Prostate gland (tissue), 2 donors: ENCODE data around the gene SRGAP3. TPM values are rescaled to one million over a fixed set of nuclear protein-coding genes. Genes with fewer than 3 reads are reported as not detected.

ENCODE experiments used
- DNase-seq: peaks from one replicate; pipeline ENCODE4 v3.0.0-alpha.2; 2019; ENCODE audit warnings: low spot score
- H3K27ac ChIP-seq, 2 donors: fragments of 200-600 bp; sonication (generic); 2 replicates each; pipeline ENCODE4 v1.5.1; 2017 to 2019
- H3K27me3 ChIP-seq: fragments of 200-600 bp; sonication (generic); replicated peaks from 2 replicates; pipeline ENCODE4 v1.5.1; 2019; ENCODE audit not compliant: insufficient read depth
- H3K36me3 ChIP-seq, 2 donors: fragments of 200-600 bp; sonication (generic); 1 replicate in 1 of 2; 2 replicates in 1 of 2; pipeline versions ENCODE4 v1.5.1 to v1.8.1; 2017 to 2019
- H3K4me1 ChIP-seq: fragments of 200-600 bp; sonication (generic); replicated peaks from 2 replicates; pipeline ENCODE4 v1.5.1; 2019
- H3K4me3 ChIP-seq, 2 donors: fragments of 200-600 bp; sonication (generic); 2 replicates each; pipeline ENCODE4 v1.5.1; 2017 to 2019
- H3K9me3 ChIP-seq: fragments of 200-600 bp; sonication (generic); 2 replicates; pipeline ENCODE4 v1.5.1; 2017
- POLR2A ChIP-seq: fragments of 450-650 bp; IDR thresholded peaks from one replicate; pipeline ENCODE4 v1.6.1; 2016; ENCODE audit warnings: antibody characterized with exemption, mild to moderate bottlenecking
- POLR2AphosphoS5 ChIP-seq: sonication (generic); formaldehyde crosslinking; IDR thresholded peaks from one replicate; pipeline ENCODE4 v1.6.1; 2017; ENCODE audit warnings: antibody characterized with exemption
- WGBS: methylation state at CpG from one replicate; pipeline ENCODE4 v1.1.5; 2018; 5-methylcytosine and 5-hydroxymethylcytosine counted together
- intact Hi-C: fragments of 100-400 bp; cut with DNase I; formaldehyde crosslinking; loops from one replicate; pipeline ENCODE4 v1.14.2; 2022
- total RNA-seq, 2 donors: library from RNA; depleted of rRNA; stranded (reverse); fragments of >200 nt; gene quantifications; one replicate each; pipeline ENCODE4 v1.1.0, GENCODE V29; 2016
- TF ChIP-seq, protein P1 (sequence below), 4 experiments: fragments of 200-600 bp in 2 of 4; fragments of 450-650 bp in 2 of 4; sonication (generic) in 2 of 4; IDR thresholded peaks; 1 replicate in 3 of 4; 2 replicates in 1 of 4; pipeline ENCODE4 v1.5.1; 2016 to 2019; ENCODE audit warnings: antibody characterized with exemption in 4 of 4, mild to moderate bottlenecking in 2 of 4, moderate library complexity in 2 of 4

The SRGAP3 gene
- total RNA-seq, 2 donors from 2014 or later, result 23.6 to 50.3 TPM

DNA sequence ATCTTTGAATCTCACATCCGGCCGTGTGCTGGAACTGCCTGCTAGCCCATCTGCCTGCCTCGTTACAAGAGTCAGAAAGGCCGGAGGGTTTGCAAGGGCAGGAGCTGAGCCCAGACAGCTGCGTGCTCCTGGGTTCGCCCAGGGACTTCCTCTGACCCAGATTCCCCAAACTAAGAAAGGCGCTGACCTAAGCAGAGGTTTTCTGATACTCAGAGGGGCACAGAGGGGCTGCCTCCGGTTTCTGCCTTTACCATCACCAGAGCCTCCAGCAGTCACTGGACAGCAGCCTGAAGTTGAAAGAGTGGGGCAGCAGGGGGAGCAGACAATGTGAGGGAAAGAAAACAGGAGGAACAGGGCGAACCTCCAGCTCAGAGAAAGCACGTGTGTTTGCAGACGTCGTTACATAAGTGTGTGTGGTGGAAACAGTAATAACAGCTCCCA lies 252.7 kb downstream of the SRGAP3 start:
- Histone ChIP-seq H3K27ac (no peak overlapping the region), H3K9me3 (no peaks in the 10 kb centered on the region), H3K4me1 (no peaks in the 10 kb centered on the region), H3K4me3 (no peak overlapping the region), H3K27me3 (no peaks in the 10 kb centered on the region), H3K36me3 (no peaks in the 10 kb centered on the region)
- TF ChIP-seq POLR2AphosphoS5, result peak; percentile 33
- TF ChIP-seq, protein P1, sequence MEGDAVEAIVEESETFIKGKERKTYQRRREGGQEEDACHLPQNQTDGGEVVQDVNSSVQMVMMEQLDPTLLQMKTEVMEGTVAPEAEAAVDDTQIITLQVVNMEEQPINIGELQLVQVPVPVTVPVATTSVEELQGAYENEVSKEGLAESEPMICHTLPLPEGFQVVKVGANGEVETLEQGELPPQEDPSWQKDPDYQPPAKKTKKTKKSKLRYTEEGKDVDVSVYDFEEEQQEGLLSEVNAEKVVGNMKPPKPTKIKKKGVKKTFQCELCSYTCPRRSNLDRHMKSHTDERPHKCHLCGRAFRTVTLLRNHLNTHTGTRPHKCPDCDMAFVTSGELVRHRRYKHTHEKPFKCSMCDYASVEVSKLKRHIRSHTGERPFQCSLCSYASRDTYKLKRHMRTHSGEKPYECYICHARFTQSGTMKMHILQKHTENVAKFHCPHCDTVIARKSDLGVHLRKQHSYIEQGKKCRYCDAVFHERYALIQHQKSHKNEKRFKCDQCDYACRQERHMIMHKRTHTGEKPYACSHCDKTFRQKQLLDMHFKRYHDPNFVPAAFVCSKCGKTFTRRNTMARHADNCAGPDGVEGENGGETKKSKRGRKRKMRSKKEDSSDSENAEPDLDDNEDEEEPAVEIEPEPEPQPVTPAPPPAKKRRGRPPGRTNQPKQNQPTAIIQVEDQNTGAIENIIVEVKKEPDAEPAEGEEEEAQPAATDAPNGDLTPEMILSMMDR (IDR thresholded peaks at IDR 0.05), result peak in 2 of 4 experiments; percentile 17 to 32
- TF ChIP-seq POLR2A, result no peak
- peak; percentile 21 for DNase-seq
- WGBS, result 43% methylated on average over 12 of the region's 12 CpGs
- intact Hi-C loops, result loop anchor here (5.0 kb wide), 1 partner anchor 306 kb away; no protein-coding TSS in a partner anchor

DNA sequence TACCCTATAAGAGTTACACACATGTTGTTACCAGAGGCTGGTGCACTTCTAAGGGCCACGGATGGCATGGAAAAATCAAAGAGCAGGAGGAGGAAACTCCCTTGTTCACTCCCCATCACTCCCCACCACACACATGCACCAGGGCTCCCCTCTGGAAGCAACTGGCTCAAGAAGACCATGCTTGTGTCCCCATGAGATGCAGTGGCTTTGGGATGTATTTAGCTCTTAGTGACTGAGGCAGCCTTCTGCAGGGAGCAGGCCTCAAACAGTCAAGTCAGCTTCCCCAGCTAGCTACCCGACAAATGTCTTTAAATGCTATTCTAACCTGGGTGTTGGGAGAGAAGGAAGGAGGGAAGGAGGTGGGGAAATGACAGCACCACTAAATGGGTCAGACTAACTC lies 253.2 kb downstream of the SRGAP3 start:
- H3K27ac ChIP-seq, result no peak overlapping the region
- no peaks in the 10 kb centered on the region for H3K9me3 ChIP-seq
- TF ChIP-seq POLR2A (no peak), POLR2AphosphoS5 (no peak)
- TF ChIP-seq, protein P1 (IDR thresholded peaks at IDR 0.05), result no peak
- no peaks in the 10 kb centered on the region for H3K4me1 ChIP-seq
- no peak for DNase-seq
- intact Hi-C loops, result loop anchor here (5.0 kb wide), 1 partner anchor 306 kb away; no protein-coding TSS in a partner anchor
- H3K27me3 ChIP-seq, result no peaks in the 10 kb centered on the region
- no peak overlapping the region for H3K4me3 ChIP-seq
- H3K36me3 ChIP-seq, result no peaks in the 10 kb centered on the region
- 79% methylated on average over 2 of the region's 2 CpGs for WGBS

DNA sequence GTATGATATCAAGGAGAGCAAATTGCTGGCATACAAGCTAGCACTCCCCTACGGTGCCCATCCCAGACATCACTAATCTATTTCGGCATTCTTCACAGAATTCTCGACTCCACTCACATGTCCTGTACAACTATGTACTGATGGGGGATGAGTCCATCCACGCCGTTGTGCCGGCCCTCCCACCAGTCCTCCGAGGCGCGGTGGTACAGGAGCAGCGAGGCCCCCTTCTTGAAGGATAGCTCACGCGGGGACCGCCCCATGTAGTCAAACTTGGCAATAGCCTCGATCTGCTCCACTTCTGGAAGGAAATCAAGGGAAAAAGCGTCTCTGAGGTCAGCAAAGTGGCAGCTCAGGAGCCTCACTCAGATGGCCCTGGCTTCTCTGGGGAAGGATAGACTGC lies 255.2 kb downstream of the SRGAP3 start:
- intact Hi-C loops, result no loop called here
- Histone ChIP-seq H3K4me1 (no peaks in the 10 kb centered on the region), H3K36me3 (no peaks in the 10 kb centered on the region), H3K9me3 (no peaks in the 10 kb centered on the region), H3K27me3 (no peaks in the 10 kb centered on the region), H3K4me3 (no peak overlapping the region), H3K27ac (no peak overlapping the region)
- no peak for DNase-seq
- no peak for TF ChIP-seq POLR2A
- no peak for TF ChIP-seq POLR2AphosphoS5
- TF ChIP-seq, protein P1 (IDR thresholded peaks at IDR 0.05), result no peak
- 97% methylated on average over 15 of the region's 15 CpGs for WGBS

DNA sequence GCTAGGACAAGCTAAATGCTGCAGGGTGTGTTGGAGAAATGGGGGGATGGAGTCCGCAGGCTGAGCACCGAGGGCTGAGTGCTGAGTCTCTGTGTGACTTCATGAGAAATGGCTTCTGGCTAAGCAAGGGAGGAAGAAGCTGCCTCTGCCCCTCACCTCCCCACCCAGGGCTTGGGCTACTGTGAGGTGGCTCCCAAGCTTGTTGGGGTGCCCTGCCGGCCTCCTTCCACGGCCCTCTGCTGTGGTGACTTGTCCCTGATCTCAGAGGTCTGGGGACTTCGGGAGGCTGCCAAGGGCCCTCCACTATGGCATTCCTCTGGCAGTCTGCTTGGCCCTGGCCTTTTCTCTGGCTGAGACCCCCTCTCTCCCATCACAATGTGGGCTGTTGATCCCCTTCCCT lies 256.1 kb downstream of the SRGAP3 start:
- no peak for DNase-seq
- H3K4me3 ChIP-seq, result no peak overlapping the region
- intact Hi-C loops, result no loop called here
- TF ChIP-seq, protein P1 (IDR thresholded peaks at IDR 0.05), result no peak
- TF ChIP-seq POLR2A, result no peak
- no peak for TF ChIP-seq POLR2AphosphoS5
- H3K27me3 ChIP-seq, result no peaks in the 10 kb centered on the region
- 75% methylated on average over 5 of the region's 5 CpGs for WGBS
- no peak overlapping the region for H3K27ac ChIP-seq
- no peaks in the 10 kb centered on the region for H3K4me1 ChIP-seq
- H3K9me3 ChIP-seq, result no peaks in the 10 kb centered on the region
- no peaks in the 10 kb centered on the region for H3K36me3 ChIP-seq

DNA sequence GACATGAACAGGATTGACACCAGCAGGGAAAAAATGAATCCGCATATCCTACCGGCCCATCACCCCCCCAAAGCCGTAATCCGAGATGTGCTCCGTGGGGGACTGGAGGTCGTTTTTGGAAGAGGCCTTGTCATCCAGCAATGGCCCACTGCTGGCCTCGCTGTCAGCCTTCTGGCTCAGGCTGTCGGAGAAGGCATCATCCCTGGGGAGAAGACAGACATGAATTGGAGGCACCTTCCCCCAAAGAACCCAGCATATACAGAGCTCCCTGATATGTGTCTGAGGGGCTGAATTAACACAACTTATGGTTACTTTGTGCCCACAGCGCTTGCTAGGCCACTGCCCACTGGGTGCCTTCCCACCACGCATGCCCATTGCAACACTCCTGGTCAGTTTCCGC lies 256.6 kb downstream of the SRGAP3 start:
- Histone ChIP-seq H3K4me3 (no peak overlapping the region), H3K9me3 (no peaks in the 10 kb centered on the region), H3K27me3 (no peaks in the 10 kb centered on the region), H3K4me1 (no peaks in the 10 kb centered on the region), H3K27ac (no peak overlapping the region), H3K36me3 (no peaks in the 10 kb centered on the region)
- DNase-seq, result no peak
- 82% methylated on average over 11 of the region's 11 CpGs for WGBS
- intact Hi-C loops, result no loop called here
- TF ChIP-seq, protein P1 (IDR thresholded peaks at IDR 0.05), result no peak
- TF ChIP-seq POLR2AphosphoS5 (no peak), POLR2A (no peak)
